ENCODE measurements around the gene QSOX2. TPM values are rescaled to one million over a fixed set of nuclear protein-coding genes. Genes with fewer than 3 reads are reported as not detected.

The QSOX2 gene
- total RNA-seq, 1 donor from 2014 or later = 10.3 TPM

- no peak for DNase-seq (ENCODE audit: low spot score)
These were observed 7.9 kb upstream of the QSOX2 start for GRCh38 chr9:136253246-136254130.

GRCh38 chr9:136252846-136253245 lies 7.2 kb upstream of the QSOX2 start:
- DNase-seq (ENCODE audit: low spot score) = no peak

- DNase-seq (ENCODE audit: low spot score) = no peak
These were observed 6.7 kb upstream of the QSOX2 start for GRCh38 chr9:136252281-136252680.

GRCh38 chr9:136251264-136252115 lies 5.9 kb upstream of the QSOX2 start:
- DNase-seq (ENCODE audit: low spot score) = no peak

- DNase-seq (ENCODE audit: low spot score) = no peak
These were observed 5.1 kb upstream of the QSOX2 start for GRCh38 chr9:136250676-136251075.

- no peak for DNase-seq (ENCODE audit: low spot score)
These were observed 4.4 kb upstream of the QSOX2 start for GRCh38 chr9:136249877-136250559.

GRCh38 chr9:136248951-136249876 lies 3.6 kb upstream of the QSOX2 start:
- no peak for DNase-seq (ENCODE audit: low spot score)

GRCh38 chr9:136247947-136248637 lies 2.5 kb upstream of the QSOX2 start:
- no peak for DNase-seq (ENCODE audit: low spot score)

- no peak for DNase-seq (ENCODE audit: low spot score)
These were observed 1.9 kb upstream of the QSOX2 start for GRCh38 chr9:136247551-136247916.

- DNase-seq (ENCODE audit: low spot score) = no peak
These were observed 1.4 kb upstream of the QSOX2 start for GRCh38 chr9:136246849-136247550.

GRCh38 chr9:136244969-136245218 lies 718 bp downstream of the QSOX2 start:
- DNase-seq (ENCODE audit: low spot score) = no peak

GRCh38 chr9:136244122-136244968 lies 1.3 kb downstream of the QSOX2 start:
- no peak for DNase-seq (ENCODE audit: low spot score)

GRCh38 chr9:136243631-136244030 lies 2.0 kb downstream of the QSOX2 start:
- DNase-seq (ENCODE audit: low spot score) = no peak

GRCh38 chr9:136242918-136243525 lies 2.6 kb downstream of the QSOX2 start:
- no peak for DNase-seq (ENCODE audit: low spot score)

- DNase-seq (ENCODE audit: low spot score) = no peak
These were observed 3.4 kb downstream of the QSOX2 start for GRCh38 chr9:136242248-136242647.

GRCh38 chr9:136241542-136241941 lies 4.1 kb downstream of the QSOX2 start:
- no peak for DNase-seq (ENCODE audit: low spot score)

GRCh38 chr9:136240941-136241340 lies 4.7 kb downstream of the QSOX2 start:
- DNase-seq (ENCODE audit: low spot score) = no peak

GRCh38 chr9:136239983-136240330 lies 5.7 kb downstream of the QSOX2 start:
- DNase-seq (ENCODE audit: low spot score) = no peak

Data from mesenteric fat pad (tissue), 1 donor.